Endothelial cell of umbilical vein (primary cell): ENCODE data around the gene ING1. TPM values are rescaled to one million over a fixed set of nuclear protein-coding genes. Genes with fewer than 3 reads are reported as not detected.

ENCODE experiments used
- BruUV-seq: library from RNA; stranded (reverse); fragments of 400-500 nt; replicated peaks from 2 replicates; lab custom pipeline; 2021; lab: Mats Ljungman, UMichigan
- CTCF ChIA-PET: fragments of 300-600, 350-600 bp; sonication (Branson Sonifier 250); formaldehyde crosslinking; loops from one replicate; lab custom pipeline; 2021; ENCODE audit warnings: antibody characterized with exemption, inconsistent platforms; lab: Charles Lee
- POLR2A ChIA-PET: fragments of 300-600, 350-600 bp; sonication (Branson Sonifier 250); formaldehyde crosslinking; loops from one replicate; lab custom pipeline; 2021; ENCODE audit warnings: antibody characterized with exemption, inconsistent platforms; lab: Charles Lee
- DNase-seq: peaks from one replicate; pipeline ENCODE4 v3.0.0-alpha.2; 2011; ENCODE audit warnings: low read depth, low spot score
- FAIRE-seq: peaks from 2 replicates; lab custom pipeline; 2011; peaks lifted over from hg19 to GRCh38; lab: Jason Lieb, UNC
- H2AFZ ChIP-seq: 2 replicates; pipeline ENCODE4 v1.6.0; 2012; ENCODE audit warnings: low read depth, low read length, control low read depth, inconsistent platforms
- H3K27ac ChIP-seq: 2 replicates; pipeline ENCODE4 v1.5.1; 2011; ENCODE audit warnings: low read depth, mild to moderate bottlenecking, control low read depth, low read length, moderate library complexity; ENCODE audit not compliant: insufficient read depth
- H3K27me3 ChIP-seq, 2 experiments: 2 replicates each; pipeline versions ENCODE4 v1.6.0 to v1.6.1; 2011; ENCODE audit warnings: low read length in 2 of 2, mixed read lengths in 1 of 2; ENCODE audit not compliant: control insufficient read depth in 2 of 2, insufficient read depth in 2 of 2
- H3K36me3 ChIP-seq, 2 experiments: 2 replicates in 1 of 2; 3 replicates in 1 of 2; pipeline ENCODE4 v1.5.1; 2011; ENCODE audit warnings: low read length in 2 of 2, mild to moderate bottlenecking in 1 of 2, moderate library complexity in 1 of 2; ENCODE audit not compliant: control insufficient read depth in 2 of 2, insufficient read depth in 2 of 2; ENCODE audit errors: extremely low read depth in 1 of 2
- H3K4me1 ChIP-seq: 3 replicates; pipeline ENCODE4 v1.5.1; 2011; ENCODE audit warnings: mild to moderate bottlenecking, low read length; ENCODE audit not compliant: control insufficient read depth, insufficient read depth; ENCODE audit errors: extremely low read depth
- H3K4me2 ChIP-seq: 2 replicates; pipeline ENCODE4 v1.6.1; 2011; ENCODE audit warnings: low read length, control low read depth, mixed read lengths; ENCODE audit not compliant: insufficient read depth
- H3K4me3 ChIP-seq, 3 experiments: fragments of 200-600 bp in 1 of 3; sonication (generic), shearing (Covaris generic) in 1 of 3; replicated peaks in 1 of 3; 2 replicates each; pipeline ENCODE4 v1.5.1; 2011 to 2016; ENCODE audit warnings: control low read depth in 3 of 3, low read length in 3 of 3, mild to moderate bottlenecking in 2 of 3, inconsistent platforms in 1 of 3, low read depth in 1 of 3, moderate library complexity in 1 of 3; ENCODE audit not compliant: insufficient read depth in 1 of 3
- H3K79me2 ChIP-seq: 2 replicates; pipeline ENCODE4 v1.6.0; 2012; ENCODE audit warnings: low read length, inconsistent platforms; ENCODE audit not compliant: control insufficient read depth, insufficient read depth
- H3K9ac ChIP-seq: replicated peaks from 2 replicates; pipeline ENCODE3; 2011; ENCODE audit warnings: low read length, control low read depth; ENCODE audit not compliant: insufficient read depth; ENCODE audit errors: extremely low read depth
- H3K9me1 ChIP-seq: replicated peaks from 3 replicates; pipeline ENCODE4 v1.6.0; 2011; ENCODE audit warnings: mild to moderate bottlenecking, low read length; ENCODE audit not compliant: control insufficient read depth, insufficient read depth; ENCODE audit errors: extremely low read depth
- H3K9me3 ChIP-seq: replicated peaks from 2 replicates; pipeline ENCODE4 v1.5.1; 2012; ENCODE audit warnings: low read length, inconsistent platforms; ENCODE audit not compliant: control insufficient read depth, insufficient read depth
- H4K20me1 ChIP-seq: replicated peaks from 2 replicates; pipeline ENCODE3; 2011; ENCODE audit warnings: mild to moderate bottlenecking, low read length; ENCODE audit not compliant: control insufficient read depth, insufficient read depth; ENCODE audit errors: extremely low read depth
- EZH2 ChIP-seq: IDR thresholded peaks from 2 replicates; pipeline ENCODE4 v1.6.1; 2012; ENCODE audit warnings: borderline replicate concordance, low read depth, mild to moderate bottlenecking, moderate library complexity, low read length, inconsistent platforms; ENCODE audit not compliant: severe bottlenecking
- FOS ChIP-seq: IDR thresholded peaks from 2 replicates; pipeline ENCODE4 v1.6.1; 2011; ENCODE audit warnings: mild to moderate bottlenecking, low read length, moderate library complexity, borderline replicate concordance; ENCODE audit not compliant: insufficient read depth
- GATA2 ChIP-seq: IDR thresholded peaks from 2 replicates; pipeline ENCODE4 v1.7.0; 2011; ENCODE audit warnings: low read depth, mild to moderate bottlenecking, moderate library complexity, mixed read lengths, low read length; ENCODE audit not compliant: insufficient read length, insufficient read depth
- JUN ChIP-seq: IDR thresholded peaks from 2 replicates; pipeline ENCODE4 v1.6.1; 2011; ENCODE audit warnings: borderline replicate concordance, low read depth; ENCODE audit not compliant: insufficient read length, insufficient read depth
- MYC ChIP-seq: IDR thresholded peaks from one replicate; pipeline ENCODE4 v1.6.1; 2011; ENCODE audit warnings: mild to moderate bottlenecking, low read depth, low read length
- POLR2A ChIP-seq: IDR thresholded peaks from 2 replicates; pipeline ENCODE4 v1.6.1; 2012; ENCODE audit warnings: low read depth, mild to moderate bottlenecking, control low read depth, low read length
- POLR2AphosphoS5 ChIP-seq: IDR thresholded peaks from 2 replicates; pipeline ENCODE4 v1.6.1; 2012; ENCODE audit warnings: low read depth, mild to moderate bottlenecking, control low read depth, low read length, moderate library complexity; ENCODE audit not compliant: insufficient read depth
- dilution Hi-C: fragments of 300-500 bp; cut with MboI; formaldehyde crosslinking; loops from one replicate; pipeline ENCODE4 v1.15.0; 2019; ENCODE audit warnings: low sequenced_read_pairs; ENCODE audit not compliant: extremely low pct_ligation_motif_present
- intact Hi-C: fragments of 100-400 bp; cut with micrococcal nuclease; formaldehyde crosslinking; loops from one replicate; pipeline ENCODE4 v1.10.0; 2022
- polyA plus RNA-seq, 4 experiments: library from polyadenylated mRNA; depleted of rRNA in 3 of 4; stranded (reverse) in 3 of 4; unstranded in 1 of 4; fragments of >200 nt; gene quantifications; 2 replicates each; pipeline versions ENCODE4 v1.2.1 to v1.2.3, GENCODE V29; 2011 to 2012; ENCODE audit warnings: missing spikeins in 1 of 4
- total RNA-seq: library from RNA; stranded (reverse); gene quantifications from 2 replicates; pipeline ENCODE4 v1.2.3, GENCODE V29; 2021
- TF ChIP-seq, protein P1 (sequence below): IDR thresholded peaks from 2 replicates; pipeline ENCODE4 v1.6.1; 2011; ENCODE audit not compliant: insufficient read depth, insufficient read length
- TF ChIP-seq, protein P2 (sequence below), 2 donors: IDR thresholded peaks; 1 replicate in 1 of 2; 2 replicates in 1 of 2; pipeline ENCODE4 v1.5.1; 2011; ENCODE audit warnings: low read length in 2 of 2, mild to moderate bottlenecking in 2 of 2, moderate library complexity in 2 of 2, control low read depth in 1 of 2, inconsistent platforms in 1 of 2, low read depth in 1 of 2; ENCODE audit not compliant: insufficient read depth in 1 of 2; ENCODE audit errors: extremely low read depth in 1 of 2

Gene ING1
- total and polyA plus RNA-seq, 2 donors (not counting 3 experiments of a cell fraction or from before 2014, with no cell fraction given), result 10.4 to 10.9 TPM

DNA sequence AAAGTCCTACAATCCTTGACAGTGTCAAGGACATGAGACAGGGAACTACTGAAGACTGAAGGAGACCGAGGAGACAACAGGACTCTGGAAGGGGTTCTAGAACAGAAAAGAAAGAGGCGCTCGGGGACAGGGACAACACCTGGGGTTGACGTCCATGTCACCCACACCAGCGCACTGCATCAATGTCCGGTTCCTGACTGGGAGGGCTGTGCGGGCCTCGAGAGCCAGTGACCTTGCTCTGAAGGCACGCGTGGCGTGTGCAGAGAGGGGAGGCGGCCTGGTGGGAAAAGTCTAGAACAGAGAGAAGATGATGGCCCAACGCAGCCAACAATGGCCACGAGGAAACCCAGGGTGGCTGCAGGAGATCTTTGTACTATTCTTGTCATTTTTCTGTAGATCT lies 13.3 kb upstream of the ING1 start:
- dilution Hi-C loops (no loop called here), intact Hi-C loops (no loop called here)
- H4K20me1 ChIP-seq, result no peaks in the 10 kb centered on the region
- H3K4me3 ChIP-seq, result no peak overlapping the region
- H3K9me1 ChIP-seq, result no peaks in the 10 kb centered on the region
- peaks cover 6% of the 10 kb centered on the region for H3K4me1 ChIP-seq
- no peak overlapping the region for H3K4me2 ChIP-seq
- TF ChIP-seq FOS (no peak), POLR2A (no peak), MYC (no peak), GATA2 (no peak), JUN (no peak), POLR2AphosphoS5 (no peak), EZH2 (no peak)
- TF ChIP-seq, protein P1, sequence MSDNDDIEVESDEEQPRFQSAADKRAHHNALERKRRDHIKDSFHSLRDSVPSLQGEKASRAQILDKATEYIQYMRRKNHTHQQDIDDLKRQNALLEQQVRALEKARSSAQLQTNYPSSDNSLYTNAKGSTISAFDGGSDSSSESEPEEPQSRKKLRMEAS, result no peak
- TF ChIP-seq, protein P2, sequence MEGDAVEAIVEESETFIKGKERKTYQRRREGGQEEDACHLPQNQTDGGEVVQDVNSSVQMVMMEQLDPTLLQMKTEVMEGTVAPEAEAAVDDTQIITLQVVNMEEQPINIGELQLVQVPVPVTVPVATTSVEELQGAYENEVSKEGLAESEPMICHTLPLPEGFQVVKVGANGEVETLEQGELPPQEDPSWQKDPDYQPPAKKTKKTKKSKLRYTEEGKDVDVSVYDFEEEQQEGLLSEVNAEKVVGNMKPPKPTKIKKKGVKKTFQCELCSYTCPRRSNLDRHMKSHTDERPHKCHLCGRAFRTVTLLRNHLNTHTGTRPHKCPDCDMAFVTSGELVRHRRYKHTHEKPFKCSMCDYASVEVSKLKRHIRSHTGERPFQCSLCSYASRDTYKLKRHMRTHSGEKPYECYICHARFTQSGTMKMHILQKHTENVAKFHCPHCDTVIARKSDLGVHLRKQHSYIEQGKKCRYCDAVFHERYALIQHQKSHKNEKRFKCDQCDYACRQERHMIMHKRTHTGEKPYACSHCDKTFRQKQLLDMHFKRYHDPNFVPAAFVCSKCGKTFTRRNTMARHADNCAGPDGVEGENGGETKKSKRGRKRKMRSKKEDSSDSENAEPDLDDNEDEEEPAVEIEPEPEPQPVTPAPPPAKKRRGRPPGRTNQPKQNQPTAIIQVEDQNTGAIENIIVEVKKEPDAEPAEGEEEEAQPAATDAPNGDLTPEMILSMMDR (IDR thresholded peaks at IDR 0.05; ENCODE audit: extremely low read depth in 1 of 2, insufficient read depth in 1 of 2, low read depth in 1 of 2, low read length in 2 of 2), result no peak
- BruUV-seq, result no TSS peak
- H2AFZ ChIP-seq, result no peak overlapping the region
- H3K79me2 ChIP-seq, result peaks cover 14% of the 10 kb centered on the region
- ChIA-PET POLR2A (no interaction called here), CTCF (no interaction called here)
- no peak overlapping the region for H3K27ac ChIP-seq
- H3K36me3 ChIP-seq, result peaks cover 0 to 8% of the 10 kb centered on the region in 2 experiments
- no peaks in the 10 kb centered on the region for H3K27me3 ChIP-seq
- DNase-seq, result no peak
- no peak overlapping the region for H3K9ac ChIP-seq
- H3K9me3 ChIP-seq, result no peaks in the 10 kb centered on the region
- no peak for FAIRE-seq
